Mucosa of gallbladder (tissue), 1 donor: ENCODE data around the gene LZTS2. TPM values are rescaled to one million over a fixed set of nuclear protein-coding genes. Genes with fewer than 3 reads are reported as not detected.
"Not testable (repeated sequence)": the region's sequence is repeated elsewhere in the genome, so short reads cannot be mapped to it uniquely, and the experiment has no call there.

Source experiments
- DNase-seq: peaks from one replicate; pipeline ENCODE4 v3.0.0-alpha.2; 2020; ENCODE audit warnings: low spot score
- total RNA-seq: library from RNA; stranded (reverse); gene quantifications from one replicate; pipeline ENCODE4 v1.2.1, GENCODE V29; 2021
- donor health status: DM: no; HTN: no; CAD: no.

LZTS2 gene
- total RNA-seq, 1 donor from 2014 or later: 84.9 TPM

DNA sequence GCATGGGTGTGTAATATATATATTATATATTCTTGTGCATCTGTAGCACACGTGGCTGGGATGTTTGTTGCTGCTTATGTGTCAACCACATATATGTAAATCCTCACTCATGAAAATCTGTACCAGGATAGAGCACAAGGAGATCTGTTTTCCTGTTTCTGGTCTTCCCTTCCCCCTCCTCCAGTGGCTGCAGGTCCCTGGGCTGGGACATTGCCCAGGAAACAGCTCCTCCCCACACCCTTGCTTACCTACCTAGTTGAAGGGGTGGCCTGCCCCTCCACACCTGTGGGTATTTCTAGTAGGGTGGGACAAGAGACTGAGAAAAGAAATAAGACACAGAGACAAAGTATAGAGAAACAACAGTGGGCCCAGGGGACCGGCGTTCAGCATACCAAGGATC, 33.7 kb downstream of the LZTS2 start:
- DNase-seq: peak; percentile 28

DNA sequence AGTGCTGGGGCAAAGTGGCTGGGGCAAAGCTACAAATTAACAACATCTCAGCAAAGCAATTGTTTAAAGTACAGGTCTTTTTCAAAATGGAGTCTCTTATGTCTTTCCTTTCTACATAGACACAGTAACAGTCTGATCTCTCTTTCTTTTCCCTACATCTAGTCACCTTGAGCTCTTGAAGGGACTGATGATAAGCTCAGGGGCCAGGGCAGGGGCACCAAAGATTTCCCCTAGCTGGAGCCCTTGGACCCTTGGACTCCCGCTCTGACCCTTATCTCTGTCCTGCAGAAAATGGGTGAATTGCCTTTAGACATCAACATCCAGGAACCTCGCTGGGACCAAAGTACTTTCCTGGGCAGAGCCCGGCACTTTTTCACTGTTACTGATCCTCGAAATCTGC, 34.8 kb downstream of the LZTS2 start:
- not testable (repeated sequence) for DNase-seq

GRCh38 chr10:101035314-101035713, 35.7 kb downstream of the LZTS2 start:
- DNase-seq: no peak

GRCh38 chr10:101035916-101036702, 36.5 kb downstream of the LZTS2 start:
- DNase-seq: no peak

GRCh38 chr10:101036726-101037125, 37.1 kb downstream of the LZTS2 start:
- DNase-seq: no peak

- DNase-seq: no peak
These were observed 38.9 kb downstream of the LZTS2 start for GRCh38 chr10:101038484-101038883.

- DNase-seq: no peak
These were observed 40.5 kb downstream of the LZTS2 start for GRCh38 chr10:101040061-101040460.

DNA sequence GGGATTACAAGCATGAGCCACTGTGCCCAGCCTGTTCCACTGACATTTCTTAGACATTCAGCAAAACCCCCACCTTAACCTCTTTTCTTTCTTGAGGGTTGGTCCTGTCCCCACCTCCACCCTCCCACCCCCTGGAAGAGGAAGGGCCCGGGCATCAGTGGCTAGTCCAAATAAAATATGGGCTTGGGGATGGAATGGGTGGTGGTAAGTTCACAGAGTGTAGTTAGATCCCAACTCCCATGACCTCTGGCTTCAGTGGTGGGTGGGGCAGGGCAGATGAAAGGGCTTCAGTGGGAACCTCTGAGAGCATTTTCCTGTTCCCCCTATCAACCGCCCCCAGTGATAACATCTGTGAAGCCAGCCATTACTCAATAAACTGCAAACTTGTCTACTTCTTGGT, 41.2 kb downstream of the LZTS2 start:
- DNase-seq: no peak

- DNase-seq: peak; percentile 86
These were observed 41.7 kb downstream of the LZTS2 start for GRCh38 chr10:101041252-101041761.

GRCh38 chr10:101042118-101042517, 42.5 kb downstream of the LZTS2 start:
- DNase-seq: no peak

GRCh38 chr10:101042667-101043362, 43.2 kb downstream of the LZTS2 start:
- DNase-seq: peak; percentile 97

GRCh38 chr10:101043363-101043707, 43.7 kb downstream of the LZTS2 start:
- no peak for DNase-seq

- no peak for DNase-seq
These were observed 44.5 kb downstream of the LZTS2 start for GRCh38 chr10:101044117-101044516.

GRCh38 chr10:101046332-101047238, 47.0 kb downstream of the LZTS2 start:
- no peak for DNase-seq

DNA sequence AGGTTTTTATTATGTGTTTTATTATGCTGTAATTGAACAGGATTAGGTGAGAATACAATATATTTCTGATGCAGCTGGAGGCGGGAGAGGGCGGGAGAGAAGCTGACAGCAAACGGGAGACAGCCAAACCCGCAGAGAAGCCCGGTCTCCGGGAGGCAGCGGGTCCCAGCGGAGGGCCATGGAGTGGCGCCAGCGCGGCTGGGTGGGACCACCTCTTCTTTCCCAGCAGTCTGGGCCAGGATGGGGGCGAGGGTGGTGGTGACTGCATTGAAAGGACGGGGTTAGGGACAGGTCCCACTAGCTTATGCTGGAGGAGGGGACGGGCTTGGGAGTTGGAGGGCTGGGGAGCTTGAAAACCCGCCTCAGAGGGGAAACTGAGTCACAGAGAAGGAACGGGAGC, 47.7 kb downstream of the LZTS2 start:
- DNase-seq: no peak

DNA sequence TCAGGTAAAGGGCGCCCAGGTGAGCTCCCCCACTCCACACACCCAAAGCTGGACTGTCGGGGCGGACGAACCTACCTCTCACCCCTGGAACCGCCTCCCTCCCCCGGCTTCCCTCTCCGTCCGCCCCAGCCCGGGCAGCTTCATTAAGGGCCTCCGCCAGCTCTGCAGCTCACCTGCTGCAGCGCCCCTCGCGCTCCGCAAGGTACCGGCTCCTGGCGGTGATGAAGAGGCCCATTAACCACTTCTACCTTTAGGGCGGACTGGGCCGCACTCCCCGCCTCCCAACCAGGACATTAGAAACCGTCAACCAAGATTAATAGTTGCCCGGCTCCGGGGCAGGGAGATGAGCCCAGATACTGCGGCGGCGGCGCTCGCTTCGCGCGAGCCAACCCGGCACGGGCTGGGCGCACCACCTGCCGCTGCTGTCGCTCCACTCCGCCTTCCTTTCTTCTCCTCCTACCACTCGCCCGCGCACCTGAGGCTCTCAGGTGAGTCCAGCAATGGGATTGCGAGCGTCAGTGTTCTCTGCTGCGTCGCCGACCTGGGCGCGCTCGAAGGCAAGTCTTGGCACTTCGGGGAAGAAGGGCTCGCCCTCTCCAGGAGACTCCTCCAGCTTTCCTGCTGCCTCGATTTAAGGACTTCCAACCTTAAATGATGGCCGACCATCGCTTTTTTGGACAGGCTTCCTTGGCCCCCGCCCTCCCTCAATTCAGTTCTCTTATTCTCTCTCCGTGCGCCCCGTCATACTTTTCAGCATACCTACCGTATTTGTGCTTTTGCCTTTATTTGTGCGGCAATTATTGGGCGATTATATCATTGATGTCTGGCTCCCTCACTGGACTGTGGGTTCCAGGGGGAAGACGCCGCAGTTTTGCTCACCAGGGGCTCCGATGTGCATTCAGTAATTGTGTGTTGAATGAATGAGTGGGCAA, 48.6 kb downstream of the LZTS2 start:
- DNase-seq: no peak

DNA sequence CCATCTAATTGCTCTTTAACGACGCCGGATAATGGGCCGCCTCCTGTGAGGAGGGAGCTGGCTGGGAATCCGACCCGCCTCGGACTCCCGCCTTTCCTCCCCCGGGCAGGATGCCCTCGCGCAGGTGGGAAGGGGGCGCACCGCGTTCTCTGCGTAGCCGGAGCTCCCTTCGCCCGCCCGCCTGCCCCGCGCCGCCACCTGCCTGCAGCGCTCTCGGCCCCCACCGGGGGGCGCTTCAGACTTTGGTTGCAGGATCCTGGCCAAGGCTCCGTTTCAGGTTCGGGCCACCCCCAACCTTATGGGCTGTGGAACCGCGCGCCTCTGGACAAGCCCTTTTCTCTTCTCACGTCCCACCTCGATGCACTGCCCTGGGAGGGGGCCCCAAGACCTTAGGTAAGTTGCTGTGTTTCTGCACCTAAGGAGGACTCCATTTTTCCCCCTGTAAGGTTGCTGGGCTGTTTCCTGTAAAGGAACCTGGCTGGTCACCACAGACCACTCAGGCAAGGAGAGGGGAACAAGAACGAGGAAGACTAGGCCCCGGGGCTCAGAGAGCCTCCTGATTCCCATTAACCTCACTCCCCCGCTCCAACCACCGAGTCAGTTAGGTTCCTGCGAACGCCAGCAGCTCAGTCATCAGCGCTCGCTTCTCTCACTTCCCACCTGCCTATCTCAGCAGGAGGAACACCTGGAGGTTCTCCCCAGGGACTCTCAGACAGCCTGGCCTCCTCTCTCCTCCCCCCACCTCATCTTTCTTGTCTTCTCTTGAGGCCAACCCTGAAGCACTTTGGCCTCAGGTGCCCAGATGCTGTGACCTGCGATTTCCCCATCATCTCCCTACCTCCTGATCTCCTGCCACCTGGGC, 50.8 kb downstream of the LZTS2 start:
- peak; percentile 59 for DNase-seq

GRCh38 chr10:101052285-101052684, 52.7 kb downstream of the LZTS2 start:
- no peak for DNase-seq

- no peak for DNase-seq
These were observed 53.9 kb downstream of the LZTS2 start for GRCh38 chr10:101053516-101053915.

GRCh38 chr10:101054351-101054750, 54.7 kb downstream of the LZTS2 start:
- no peak for DNase-seq
